ENCODE data around the gene C1orf159. TPM values are rescaled to one million over a fixed set of nuclear protein-coding genes. Genes with fewer than 3 reads are reported as not detected.

Gene C1orf159
- total RNA-seq, 1 donor = 9.6 TPM

DNA sequence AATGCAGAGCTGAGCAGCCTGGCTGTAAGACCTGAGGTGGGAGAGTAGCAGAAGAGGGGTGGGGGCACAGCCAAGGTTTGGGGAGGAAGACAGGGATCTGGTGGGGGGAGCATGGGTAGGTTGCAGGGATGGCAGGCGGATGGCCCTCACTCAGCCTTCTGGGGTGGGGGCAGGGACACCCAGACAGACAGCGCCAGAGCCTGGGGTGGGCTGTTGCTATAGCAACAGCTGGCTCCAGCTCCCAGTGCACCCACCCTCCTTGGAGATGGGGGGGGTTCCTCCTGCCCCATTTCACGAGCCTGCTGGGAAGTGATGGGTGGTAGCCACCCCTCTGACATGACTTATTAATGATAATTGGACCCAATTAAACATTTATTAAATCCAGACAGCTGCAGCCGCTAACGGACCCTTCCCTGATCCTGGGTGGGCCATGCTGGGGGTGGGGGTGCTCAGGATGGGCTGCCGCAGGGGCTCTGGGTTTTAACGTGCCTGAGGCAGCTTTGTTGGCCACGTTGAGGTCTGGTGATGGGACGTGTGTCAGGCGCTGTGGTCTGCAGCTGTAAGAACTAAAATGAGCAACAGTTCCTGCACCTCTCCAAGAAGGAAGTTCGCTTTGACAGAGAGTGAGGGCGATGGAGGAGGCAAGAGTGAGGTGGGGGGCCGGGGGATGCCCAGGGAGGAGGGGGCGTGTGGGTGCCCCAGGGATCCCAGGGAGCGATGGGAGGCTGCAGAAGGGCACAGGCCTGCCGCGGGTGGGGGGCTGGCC, 76.6 kb downstream of the C1orf159 start:
- H3K9me3 ChIP-seq (ENCODE audit: low read depth, low read length) = no peaks in the 10 kb centered on the region
- H3K4me1 ChIP-seq (ENCODE audit: insufficient read depth, low read length) = peaks cover 25% of the 10 kb centered on the region
- H3K27me3 ChIP-seq (ENCODE audit: insufficient read depth, low read length) = peaks cover 14% of the 10 kb centered on the region
- H3K4me3 ChIP-seq (ENCODE audit: low read length) = no peak overlapping the region

DNA sequence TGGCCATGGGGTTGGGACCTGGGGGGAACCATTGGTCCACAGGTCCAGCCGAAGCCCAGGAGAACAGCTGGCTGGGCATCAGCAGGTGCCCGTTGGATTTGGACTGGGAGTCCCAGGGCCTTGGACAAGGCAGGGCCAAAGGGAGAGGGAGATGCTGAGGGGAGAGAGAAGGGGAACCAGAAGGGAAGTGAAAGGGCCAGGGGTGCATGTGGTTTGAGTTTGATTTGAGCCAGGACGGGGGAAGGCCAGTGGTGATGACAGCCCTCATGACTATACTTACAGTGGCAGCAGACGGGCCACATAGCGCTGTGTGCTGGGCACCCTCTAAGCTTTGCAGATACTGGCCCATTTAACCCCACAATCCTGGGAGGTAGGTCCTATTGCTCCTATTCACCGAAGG, 77.2 kb downstream of the C1orf159 start:
- H3K27me3 ChIP-seq (ENCODE audit: insufficient read depth, low read length) = peaks cover 17% of the 10 kb centered on the region
- H3K9me3 ChIP-seq (ENCODE audit: low read depth, low read length) = no peaks in the 10 kb centered on the region
- peaks cover 31% of the 10 kb centered on the region for H3K4me1 ChIP-seq (ENCODE audit: insufficient read depth, low read length)
- no peak overlapping the region for H3K4me3 ChIP-seq (ENCODE audit: low read length)

- Histone ChIP-seq H3K27me3 (ENCODE audit: insufficient read depth, low read length) (peaks cover 19% of the 10 kb centered on the region), H3K4me1 (ENCODE audit: insufficient read depth, low read length) (peaks cover 37% of the 10 kb centered on the region), H3K4me3 (ENCODE audit: low read length) (no peak overlapping the region), H3K9me3 (ENCODE audit: low read depth, low read length) (no peaks in the 10 kb centered on the region)
Observed at GRCh38 chr1:1037366-1038327, 78.2 kb downstream of the C1orf159 start.

GRCh38 chr1:1035291-1035943, 80.5 kb downstream of the C1orf159 start:
- Histone ChIP-seq H3K4me3 (ENCODE audit: low read length) (no peak overlapping the region), H3K9me3 (ENCODE audit: low read depth, low read length) (no peaks in the 10 kb centered on the region), H3K4me1 (ENCODE audit: insufficient read depth, low read length) (peaks cover 39% of the 10 kb centered on the region), H3K27me3 (ENCODE audit: insufficient read depth, low read length) (peaks cover 27% of the 10 kb centered on the region)

GRCh38 chr1:1034439-1034781, 81.5 kb downstream of the C1orf159 start:
- Histone ChIP-seq H3K27me3 (ENCODE audit: insufficient read depth, low read length) (peaks cover 23% of the 10 kb centered on the region), H3K4me3 (ENCODE audit: low read length) (no peak overlapping the region), H3K4me1 (ENCODE audit: insufficient read depth, low read length) (peaks cover 29% of the 10 kb centered on the region), H3K9me3 (ENCODE audit: low read depth, low read length) (no peaks in the 10 kb centered on the region)

DNA sequence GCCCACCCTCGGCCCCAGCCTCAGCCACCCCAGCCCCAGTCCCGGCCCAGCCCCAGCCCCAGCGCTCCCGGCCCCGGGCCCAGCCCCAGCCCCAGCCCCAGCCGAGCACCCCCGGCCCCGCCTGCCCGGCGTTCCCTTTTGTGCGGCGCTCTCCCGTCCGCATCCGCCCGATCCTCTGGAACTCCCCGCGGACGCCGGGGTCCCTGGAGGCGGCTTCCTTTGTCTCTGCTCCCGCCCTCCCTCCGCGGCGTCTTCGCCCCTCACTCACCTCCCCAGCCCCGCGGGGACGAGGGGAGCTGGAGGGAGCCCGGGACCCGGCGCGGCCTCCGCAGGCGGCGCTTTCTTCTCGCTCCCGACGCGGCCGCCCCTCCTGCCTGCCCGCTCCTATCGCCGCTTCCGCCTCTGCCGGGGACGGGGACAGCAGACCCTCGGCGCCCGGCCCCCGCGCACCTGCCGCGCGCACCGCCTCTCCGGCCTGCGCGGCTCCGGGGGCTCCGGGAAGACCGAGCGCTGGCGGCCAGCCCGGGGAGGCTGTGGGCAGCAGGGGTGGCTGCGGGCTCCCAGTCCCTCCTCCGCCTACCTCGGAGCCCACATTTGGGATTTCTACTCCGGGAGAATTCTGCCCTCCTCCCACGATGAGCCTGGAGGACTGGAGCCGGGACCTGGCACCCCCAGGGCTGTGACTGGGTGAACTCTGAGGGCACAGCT, 82.0 kb downstream of the C1orf159 start:
- Histone ChIP-seq H3K4me3 (ENCODE audit: low read length) (no peak overlapping the region), H3K4me1 (ENCODE audit: insufficient read depth, low read length) (peaks cover 23% of the 10 kb centered on the region), H3K9me3 (ENCODE audit: low read depth, low read length) (no peaks in the 10 kb centered on the region), H3K27me3 (ENCODE audit: insufficient read depth, low read length) (peaks cover 19% of the 10 kb centered on the region)

DNA sequence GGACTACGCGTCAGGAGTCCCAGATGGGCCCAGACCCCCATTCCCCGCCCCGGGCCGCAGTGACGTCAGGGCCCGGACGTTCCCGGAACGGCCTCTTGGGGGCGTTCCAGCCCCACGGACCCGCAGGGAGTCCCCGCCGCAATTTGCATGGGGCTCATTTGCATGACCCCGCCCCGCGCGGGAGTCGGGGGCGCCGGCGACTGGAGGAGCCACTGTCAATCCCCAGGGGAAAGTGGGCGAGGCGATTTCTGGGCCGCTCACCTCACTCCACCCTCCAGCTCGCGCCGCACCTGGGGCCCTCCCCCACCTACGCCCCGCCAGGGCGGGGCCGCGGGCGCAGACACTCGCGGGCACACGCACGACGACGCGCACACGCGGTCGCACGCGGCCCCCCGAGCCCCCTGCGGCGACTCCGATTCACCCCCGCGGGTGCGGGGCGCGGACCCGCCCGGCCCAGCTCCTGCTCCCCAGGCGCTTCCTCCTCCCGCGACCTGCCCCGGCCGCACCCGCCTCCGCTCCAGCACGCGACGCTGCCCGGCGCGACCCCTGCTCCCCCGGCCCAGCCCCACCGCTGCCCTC, 82.8 kb downstream of the C1orf159 start:
- Histone ChIP-seq H3K4me3 (ENCODE audit: low read length) (no peak overlapping the region), H3K9me3 (ENCODE audit: low read depth, low read length) (no peaks in the 10 kb centered on the region), H3K27me3 (ENCODE audit: insufficient read depth, low read length) (peaks cover 19% of the 10 kb centered on the region), H3K4me1 (ENCODE audit: insufficient read depth, low read length) (peaks cover 16% of the 10 kb centered on the region)

- Histone ChIP-seq H3K9me3 (ENCODE audit: low read depth, low read length) (no peaks in the 10 kb centered on the region), H3K27me3 (ENCODE audit: insufficient read depth, low read length) (peaks cover 19% of the 10 kb centered on the region), H3K4me1 (ENCODE audit: insufficient read depth, low read length) (peaks cover 16% of the 10 kb centered on the region), H3K4me3 (ENCODE audit: low read length) (no peak overlapping the region)
Observed at GRCh38 chr1:1032424-1032823, 83.5 kb downstream of the C1orf159 start.

Other genes with a start within 250 kb of the C1orf159 start
- not detected for gene SAMD11, start 192.2 kb downstream of the C1orf159 start, total RNA-seq
- gene NOC2L, start 156.8 kb downstream of the C1orf159 start, total RNA-seq = 27.2 TPM
- gene KLHL17, start 155.5 kb downstream of the C1orf159 start, total RNA-seq = 2.2 TPM
- 0.10 TPM for gene PLEKHN1, start 149.6 kb downstream of the C1orf159 start, total RNA-seq
- 0.10 TPM for gene PERM1, start 134.0 kb downstream of the C1orf159 start, total RNA-seq
- 3.6 TPM for gene HES4, start 116.0 kb downstream of the C1orf159 start, total RNA-seq
- gene ISG15, start 102.6 kb downstream of the C1orf159 start, total RNA-seq = 50.6 TPM
- gene AGRN, start 96.0 kb downstream of the C1orf159 start, total RNA-seq = 2.6 TPM
- gene RNF223, start 41.8 kb downstream of the C1orf159 start, total RNA-seq = not detected
- 0.42 TPM for gene TTLL10, start 57.8 kb upstream of the C1orf159 start, total RNA-seq
- gene TNFRSF18, start 90.5 kb upstream of the C1orf159 start, total RNA-seq = 1.2 TPM
- gene TNFRSF4, start 98.1 kb upstream of the C1orf159 start, total RNA-seq = 3.3 TPM
- 50.0 TPM for gene SDF4, start 115.9 kb upstream of the C1orf159 start, total RNA-seq
- gene B3GALT6, start 116.1 kb upstream of the C1orf159 start, total RNA-seq = 5.9 TPM
- 1.6 TPM for gene C1QTNF12, start 130.6 kb upstream of the C1orf159 start, total RNA-seq
- 26.9 TPM for gene UBE2J2, start 157.8 kb upstream of the C1orf159 start, total RNA-seq
- gene SCNN1D, start 164.3 kb upstream of the C1orf159 start, total RNA-seq = 2.6 TPM
- 16.8 TPM for gene ACAP3, start 191.8 kb upstream of the C1orf159 start, total RNA-seq
- 12.6 TPM for gene PUSL1, start 192.5 kb upstream of the C1orf159 start, total RNA-seq
- gene INTS11, start 208.6 kb upstream of the C1orf159 start, total RNA-seq = 51.2 TPM
- 8.5 TPM for gene CPTP, start 208.7 kb upstream of the C1orf159 start, total RNA-seq
- 0.94 TPM for gene TAS1R3, start 215.2 kb upstream of the C1orf159 start, total RNA-seq
- gene DVL1, start 233.3 kb upstream of the C1orf159 start, total RNA-seq = 17.9 TPM
- 1.6 TPM for gene MXRA8, start 242.5 kb upstream of the C1orf159 start, total RNA-seq

Data from mononuclear cell (primary cell).